Erythroblast (primary cell): Measurements from ENCODE around the gene NCKAP1.

Experiments
- GATA1 ChIP-seq: IDR thresholded peaks from 2 replicates; pipeline ENCODE4 v1.6.1; 2011; ENCODE audit warnings: low read depth, mild to moderate bottlenecking, control low read depth, low read length, moderate library complexity
- POLR2A ChIP-seq: IDR thresholded peaks from 2 replicates; pipeline ENCODE4 v1.6.1; 2011; ENCODE audit warnings: mild to moderate bottlenecking, low read length

GRCh38 chr2:183027443-183027842 is 10.8 kb downstream of the NCKAP1 start:
- no peak for TF ChIP-seq POLR2A
- no peak for TF ChIP-seq GATA1
